Duodenal mucosa (tissue), 2 donors: Measurements from ENCODE around the gene ADCY2.

Source experiments
- H3K27ac ChIP-seq: one replicate; pipeline ENCODE4 v1.7.0; 2013; ENCODE audit warnings: low read depth, low read length
- H3K27me3 ChIP-seq, 2 donors: one replicate each; pipeline ENCODE4 v1.7.0; 2013; ENCODE audit warnings: low read length in 2 of 2, control low read depth in 1 of 2; ENCODE audit not compliant: insufficient read depth in 2 of 2, control insufficient read depth in 1 of 2
- H3K36me3 ChIP-seq, 2 donors: one replicate each; pipeline ENCODE4 v1.7.0; 2013; ENCODE audit warnings: low read length in 2 of 2, control low read depth in 1 of 2; ENCODE audit not compliant: insufficient read depth in 2 of 2, control insufficient read depth in 1 of 2
- H3K4me1 ChIP-seq, 2 donors: one replicate each; pipeline ENCODE4 v1.7.0; 2013; ENCODE audit warnings: low read length in 2 of 2, control low read depth in 1 of 2; ENCODE audit not compliant: insufficient read depth in 2 of 2, control insufficient read depth in 1 of 2
- H3K4me3 ChIP-seq, 2 donors: one replicate each; pipeline ENCODE4 v1.7.0; 2013; ENCODE audit warnings: low read length in 2 of 2, low read depth in 1 of 2
- H3K9ac ChIP-seq, 2 donors: one replicate each; pipeline ENCODE4 v1.7.0; 2013; ENCODE audit warnings: low read length in 2 of 2, low read depth in 1 of 2
- H3K9me3 ChIP-seq, 2 donors: one replicate each; pipeline ENCODE4 v1.7.0; 2013; ENCODE audit warnings: low read length in 2 of 2, control low read depth in 1 of 2; ENCODE audit not compliant: control insufficient read depth in 1 of 2

Gene ADCY2

GRCh38 chr5:7529880-7530279 is 133.9 kb downstream of the ADCY2 start:
- no peaks in the 10 kb centered on the region for H3K36me3 ChIP-seq
- no peaks in the 10 kb centered on the region for H3K9me3 ChIP-seq
- H3K9ac ChIP-seq: no peak overlapping the region
- H3K27me3 ChIP-seq: no peaks in the 10 kb centered on the region
- H3K4me3 ChIP-seq: no peak overlapping the region
- no peaks in the 10 kb centered on the region for H3K4me1 ChIP-seq
- no peak overlapping the region for H3K27ac ChIP-seq

GRCh38 chr5:7533941-7534340 is 138.0 kb downstream of the ADCY2 start:
- Histone ChIP-seq H3K4me3 (no peak overlapping the region), H3K9me3 (no peaks in the 10 kb centered on the region), H3K36me3 (no peaks in the 10 kb centered on the region), H3K9ac (no peak overlapping the region), H3K27ac (no peak overlapping the region), H3K4me1 (no peaks in the 10 kb centered on the region), H3K27me3 (no peaks in the 10 kb centered on the region)

- no peaks in the 10 kb centered on the region for H3K4me1 ChIP-seq
- no peak overlapping the region for H3K9ac ChIP-seq
- H3K36me3 ChIP-seq: no peaks in the 10 kb centered on the region
- no peak overlapping the region for H3K27ac ChIP-seq
- no peak overlapping the region for H3K4me3 ChIP-seq
- no peaks in the 10 kb centered on the region for H3K9me3 ChIP-seq
- no peaks in the 10 kb centered on the region for H3K27me3 ChIP-seq
Observed at GRCh38 chr5:7534505-7534904, 138.6 kb downstream of the ADCY2 start.

GRCh38 chr5:7537573-7537972 is 141.6 kb downstream of the ADCY2 start:
- no peaks in the 10 kb centered on the region for H3K4me1 ChIP-seq
- no peaks in the 10 kb centered on the region for H3K9me3 ChIP-seq
- H3K36me3 ChIP-seq: no peaks in the 10 kb centered on the region
- no peak overlapping the region for H3K4me3 ChIP-seq
- no peaks in the 10 kb centered on the region for H3K27me3 ChIP-seq
- no peak overlapping the region for H3K9ac ChIP-seq
- H3K27ac ChIP-seq: no peak overlapping the region

- Histone ChIP-seq H3K9me3 (no peaks in the 10 kb centered on the region), H3K27me3 (no peaks in the 10 kb centered on the region), H3K36me3 (no peaks in the 10 kb centered on the region), H3K9ac (no peak overlapping the region), H3K27ac (no peak overlapping the region), H3K4me1 (no peaks in the 10 kb centered on the region), H3K4me3 (no peak overlapping the region)
Observed at GRCh38 chr5:7539571-7539970, 143.6 kb downstream of the ADCY2 start.

- H3K4me3 ChIP-seq: no peak overlapping the region
- H3K27ac ChIP-seq: no peak overlapping the region
- no peaks in the 10 kb centered on the region for H3K36me3 ChIP-seq
- no peaks in the 10 kb centered on the region for H3K9me3 ChIP-seq
- H3K27me3 ChIP-seq: no peaks in the 10 kb centered on the region
- H3K4me1 ChIP-seq: no peaks in the 10 kb centered on the region
- H3K9ac ChIP-seq: no peak overlapping the region
Observed at GRCh38 chr5:7540736-7541485, 145.0 kb downstream of the ADCY2 start.

- Histone ChIP-seq H3K4me1 (no peaks in the 10 kb centered on the region), H3K27ac (no peak overlapping the region), H3K36me3 (no peaks in the 10 kb centered on the region), H3K9ac (no peak overlapping the region), H3K9me3 (no peaks in the 10 kb centered on the region), H3K4me3 (no peak overlapping the region), H3K27me3 (no peaks in the 10 kb centered on the region)
Observed at GRCh38 chr5:7541898-7542297, 146.0 kb downstream of the ADCY2 start.

GRCh38 chr5:7546555-7546954 is 150.6 kb downstream of the ADCY2 start:
- Histone ChIP-seq H3K27ac (no peak overlapping the region), H3K9ac (no peak overlapping the region), H3K4me3 (no peak overlapping the region), H3K27me3 (no peaks in the 10 kb centered on the region), H3K4me1 (no peaks in the 10 kb centered on the region), H3K36me3 (no peaks in the 10 kb centered on the region), H3K9me3 (no peaks in the 10 kb centered on the region)

- H3K9ac ChIP-seq: no peak overlapping the region
- H3K27ac ChIP-seq: no peak overlapping the region
- no peak overlapping the region for H3K4me3 ChIP-seq
- H3K9me3 ChIP-seq: no peaks in the 10 kb centered on the region
- H3K36me3 ChIP-seq: no peaks in the 10 kb centered on the region
- no peaks in the 10 kb centered on the region for H3K4me1 ChIP-seq
- H3K27me3 ChIP-seq: no peaks in the 10 kb centered on the region
Observed at GRCh38 chr5:7548596-7548995, 152.7 kb downstream of the ADCY2 start.

- no peak overlapping the region for H3K27ac ChIP-seq
- no peaks in the 10 kb centered on the region for H3K27me3 ChIP-seq
- no peak overlapping the region for H3K9ac ChIP-seq
- no peaks in the 10 kb centered on the region for H3K9me3 ChIP-seq
- H3K4me1 ChIP-seq: no peaks in the 10 kb centered on the region
- no peaks in the 10 kb centered on the region for H3K36me3 ChIP-seq
- no peak overlapping the region for H3K4me3 ChIP-seq
Observed at GRCh38 chr5:7565559-7565958, 169.6 kb downstream of the ADCY2 start.
